Renal pelvis (tissue), 4 donors: ENCODE results near the gene ZNF524. TPM values are rescaled to one million over a fixed set of nuclear protein-coding genes. Genes with fewer than 3 reads are reported as not detected.

Experiments used
- DNase-seq: peaks from one replicate; pipeline ENCODE4 v3.0.0-alpha.2; 2013
- polyA plus RNA-seq, 3 donors: library from polyadenylated mRNA; unstranded; fragments of 120-200 nt; gene quantifications; one replicate each; pipeline ENCODE4 v1.2.1, GENCODE V29; 2013; ENCODE audit not compliant: insufficient read length in 3 of 3

Gene ZNF524
- polyA plus RNA-seq, 3 donors = 10.5 to 13.2 (median 12.4) TPM

DNA sequence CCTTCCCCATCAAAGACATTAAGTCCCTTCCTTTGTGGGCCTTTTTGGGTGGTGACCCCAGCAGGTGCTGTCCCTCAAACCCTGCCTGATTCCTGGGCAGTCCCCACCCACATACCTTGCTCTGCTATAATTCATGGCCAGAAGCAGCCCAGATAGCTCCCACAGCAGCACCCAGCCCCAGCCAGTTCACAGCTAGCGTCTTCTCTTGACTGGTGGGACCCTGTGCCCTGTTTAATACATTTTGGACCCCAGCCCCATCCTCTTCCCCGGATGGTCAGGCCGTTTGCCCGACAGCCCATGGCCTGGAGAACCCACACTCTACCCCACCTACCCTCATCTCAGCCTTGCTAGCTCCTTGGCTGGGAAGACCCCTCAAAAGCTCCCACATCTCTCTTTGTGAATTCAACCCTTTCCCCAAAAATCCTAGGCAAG lies 50.1 kb downstream of the ZNF524 start:
- DNase-seq = no peak

DNA sequence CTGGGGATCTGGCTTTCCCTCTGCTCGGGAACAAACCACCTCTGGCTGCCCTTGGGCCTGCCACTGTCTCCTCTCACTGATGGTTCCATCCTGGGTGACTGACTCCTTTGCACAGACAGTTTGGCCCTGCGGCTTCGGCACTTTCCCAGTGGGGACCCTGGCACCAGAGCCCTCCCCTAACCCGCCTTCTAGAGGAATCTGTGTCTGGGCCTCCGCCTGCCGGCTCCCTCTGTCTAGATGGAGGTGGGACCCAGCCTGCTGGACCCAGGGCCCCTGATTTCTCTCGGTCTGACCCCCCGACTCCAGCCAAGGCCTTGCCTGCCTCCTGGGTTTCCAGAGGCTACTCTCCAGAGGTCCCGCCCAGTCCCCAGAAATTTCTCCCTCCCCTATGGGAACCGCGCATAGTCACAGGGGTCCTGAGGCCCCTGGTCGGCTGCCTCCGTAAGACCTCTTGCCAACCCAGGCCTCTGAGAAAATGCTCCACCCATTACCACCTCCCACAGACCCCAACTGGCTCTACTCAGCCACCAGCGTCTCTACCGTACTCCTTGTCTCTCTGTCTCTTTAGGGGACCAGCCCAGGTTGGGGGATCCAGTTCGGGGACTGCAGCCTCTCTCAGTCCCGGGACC lies 50.6 kb downstream of the ZNF524 start:
- no peak for DNase-seq

DNA sequence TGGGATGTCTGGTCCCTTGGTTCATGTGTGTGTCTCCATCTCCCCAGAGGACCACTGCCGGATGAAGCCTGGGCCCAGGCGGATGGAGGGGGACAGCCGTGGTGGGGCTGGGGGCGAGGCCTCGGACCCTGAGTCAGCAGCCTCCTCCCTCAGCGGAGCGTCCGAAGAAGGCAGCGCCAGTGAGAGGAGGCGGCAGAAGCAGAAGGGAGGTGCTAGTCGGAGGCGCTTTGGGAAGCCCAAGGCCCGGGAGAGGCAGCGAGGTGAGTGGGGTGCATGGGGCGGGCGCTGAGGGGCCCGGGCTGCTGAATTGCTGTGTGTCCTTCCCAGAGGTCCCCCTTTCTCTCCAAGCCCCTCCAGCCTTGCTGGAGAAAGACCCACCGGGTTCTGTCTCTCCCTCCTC lies 51.1 kb downstream of the ZNF524 start:
- no peak for DNase-seq

DNA sequence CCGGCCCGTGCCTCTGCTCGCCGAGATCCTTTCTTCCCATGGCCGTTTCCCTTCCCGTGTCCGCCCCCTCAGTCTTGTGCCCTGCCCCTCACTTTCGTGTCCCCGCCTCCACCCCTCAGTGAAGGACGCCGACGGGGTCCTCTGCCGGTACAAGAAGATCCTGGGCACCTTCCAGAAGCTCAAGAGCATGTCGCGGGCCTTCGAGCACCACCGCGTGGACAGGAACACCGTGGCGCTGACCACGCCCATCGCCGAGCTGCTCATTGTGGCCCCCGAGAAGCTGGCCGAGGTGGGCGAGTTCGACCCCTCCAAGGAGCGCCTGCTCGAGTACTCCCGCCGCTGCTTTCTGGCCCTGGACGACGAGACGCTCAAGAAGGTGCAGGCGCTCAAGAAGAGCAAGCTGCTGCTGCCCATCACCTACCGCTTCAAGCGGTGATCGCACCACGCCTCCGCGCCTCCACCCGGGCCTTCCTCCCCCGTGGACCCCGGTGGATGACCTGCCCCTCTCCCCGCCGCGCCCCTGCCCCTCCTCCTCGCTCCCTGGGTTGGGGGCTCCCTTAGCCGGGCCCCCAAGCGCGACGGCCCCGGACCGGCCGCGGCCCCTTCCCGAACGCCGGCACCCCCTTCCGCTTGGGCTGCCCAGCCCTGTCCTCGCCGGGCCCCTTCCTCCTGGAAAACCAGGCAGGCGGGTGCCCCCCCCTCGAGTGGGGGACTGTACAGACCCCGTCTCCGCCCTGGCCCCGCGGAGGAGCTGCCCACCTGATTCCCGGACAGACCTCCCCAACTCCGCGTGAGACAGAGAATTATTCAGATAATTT lies 52.4 kb downstream of the ZNF524 start:
- no peak for DNase-seq

Other genes with a start within 250 kb of the ZNF524 start
- 1 to 10 TPM in 2 of 3 donors, under 1 TPM in 1; 0.97 to 2.0 (median 1.3) TPM for gene COX6B2, start 245.6 kb upstream of the ZNF524 start, polyA plus RNA-seq
- gene GARIN5B, start 237.0 kb upstream of the ZNF524 start, polyA plus RNA-seq = under 1 TPM; 0.13 to 0.31 (median 0.14) TPM
- gene IL11, start 229.8 kb upstream of the ZNF524 start, polyA plus RNA-seq = 1 to 10 TPM; 1.2 to 2.0 (median 1.5) TPM
- gene TMEM190, start 223.5 kb upstream of the ZNF524 start, polyA plus RNA-seq = under 1 TPM; 0.41 to 0.81 (median 0.55) TPM
- 1 to 10 TPM in 1 of 3 donors, under 1 TPM in 2; 0.61 to 1.2 (median 0.91) TPM for gene TMEM238, start 216.0 kb upstream of the ZNF524 start, polyA plus RNA-seq
- gene RPL28, start 214.4 kb upstream of the ZNF524 start, polyA plus RNA-seq = 1,000 to 10,000 TPM; 1,015 to 1,277 (median 1,113) TPM
- 10 to 100 TPM; 45.2 to 74.8 (median 57.4) TPM for gene UBE2S, start 192.5 kb upstream of the ZNF524 start, polyA plus RNA-seq
- under 1 TPM; 0.10 to 0.31 (median 0.26) TPM for gene SHISA7, start 157.0 kb upstream of the ZNF524 start, polyA plus RNA-seq
- 10 to 100 TPM; 42.6 to 52.1 (median 50.0) TPM for gene ISOC2, start 138.6 kb upstream of the ZNF524 start, polyA plus RNA-seq
- gene C19orf85, start 135.5 kb upstream of the ZNF524 start, polyA plus RNA-seq = not detected
- gene ZNF628, start 123.7 kb upstream of the ZNF524 start, polyA plus RNA-seq = 1 to 10 TPM; 5.1 to 6.8 (median 5.2) TPM
- 10 to 100 TPM; 45.7 to 58.9 (median 58.8) TPM for gene NAT14, start 115.1 kb upstream of the ZNF524 start, polyA plus RNA-seq
- 1 to 10 TPM; 1.6 to 4.1 (median 2.1) TPM for gene SSC5D, start 111.9 kb upstream of the ZNF524 start, polyA plus RNA-seq
- gene SBK2, start 63.2 kb upstream of the ZNF524 start, polyA plus RNA-seq = 1 to 10 TPM in 2 of 3 donors, under 1 TPM in 1; 0.99 to 2.3 (median 1.5) TPM
- under 1 TPM in 2 of 3 donors, not detected in 1; 0.11 to 0.44 TPM for gene SBK3, start 54.7 kb upstream of the ZNF524 start, polyA plus RNA-seq
- gene ZNF579, start 19.4 kb upstream of the ZNF524 start, polyA plus RNA-seq = 10 to 100 TPM; 21.5 to 23.7 (median 22.9) TPM
- gene FIZ1, start 771 bp upstream of the ZNF524 start, polyA plus RNA-seq = 10 to 100 TPM; 25.2 to 27.9 (median 25.6) TPM
- 10 to 100 TPM in 2 of 3 donors, 1 to 10 TPM in 1; 9.9 to 13.5 (median 11.6) TPM for gene ZNF865, start 5.4 kb downstream of the ZNF524 start, polyA plus RNA-seq
- 10 to 100 TPM; 13.6 to 15.9 (median 13.9) TPM for gene ZNF784, start 24.3 kb downstream of the ZNF524 start, polyA plus RNA-seq
- 10 to 100 TPM; 55.8 to 60.5 (median 57.3) TPM for gene ZNF580, start 40.7 kb downstream of the ZNF524 start, polyA plus RNA-seq
- gene ZNF581, start 43.4 kb downstream of the ZNF524 start, polyA plus RNA-seq = 10 to 100 TPM; 28.3 to 35.1 (median 32.8) TPM
- 10 to 100 TPM; 28.0 to 30.2 (median 28.2) TPM for gene CCDC106, start 47.9 kb downstream of the ZNF524 start, polyA plus RNA-seq
- gene U2AF2, start 54.7 kb downstream of the ZNF524 start, polyA plus RNA-seq = 100 to 1,000 TPM; 198 to 235 (median 219) TPM
- 100 to 1,000 TPM; 123 to 173 (median 140) TPM for gene EPN1, start 74.9 kb downstream of the ZNF524 start, polyA plus RNA-seq
- under 1 TPM in 1 of 3 donors, not detected in 2; 0.05 TPM for gene NLRP9, start 138.1 kb downstream of the ZNF524 start, polyA plus RNA-seq
- under 1 TPM in 2 of 3 donors, not detected in 1; 0.09 to 0.22 TPM for gene RFPL4A, start 158.8 kb downstream of the ZNF524 start, polyA plus RNA-seq
- not detected for gene RFPL4AL1, start 168.8 kb downstream of the ZNF524 start, polyA plus RNA-seq
- under 1 TPM; 0.06 to 0.27 (median 0.23) TPM for gene NLRP11, start 231.7 kb downstream of the ZNF524 start, polyA plus RNA-seq
- gene NLRP4, start 236.3 kb downstream of the ZNF524 start, polyA plus RNA-seq = not detected